ENCODE measurements around the gene NDE1.
"Not testable (repeated sequence)": the region's sequence is repeated elsewhere in the genome, so short reads cannot be mapped to it uniquely, and the experiment has no call there.

The NDE1 gene

GRCh38 chr16:15652293-15653001 lies 2.4 kb downstream of the NDE1 start:
- TF ChIP-seq ZNF274 (IDR thresholded peaks at IDR 0.05; ENCODE audit: low read depth, low read length), result no peak
- H3K4me3 ChIP-seq (ENCODE audit: low read length), result no peak overlapping the region; the same call in 1 of the 2 replicates

- TF ChIP-seq ZNF274 (IDR thresholded peaks at IDR 0.05; ENCODE audit: low read depth, low read length), result no peak
- no peak overlapping the region for H3K4me3 ChIP-seq (ENCODE audit: low read length)
These were observed 3.2 kb downstream of the NDE1 start for GRCh38 chr16:15653227-15653626.

- H3K4me3 ChIP-seq (ENCODE audit: low read length), result no peak overlapping the region
- no peak for TF ChIP-seq ZNF274 (IDR thresholded peaks at IDR 0.05; ENCODE audit: low read depth, low read length)
These were observed 4.5 kb downstream of the NDE1 start for GRCh38 chr16:15654591-15654990.

- H3K4me3 ChIP-seq (ENCODE audit: low read length), result not testable (repeated sequence)
These were observed 5.5 kb downstream of the NDE1 start for GRCh38 chr16:15655561-15655960.

GRCh38 chr16:15658149-15658548 lies 8.1 kb downstream of the NDE1 start:
- no peak overlapping the region for H3K4me3 ChIP-seq (ENCODE audit: low read length)
- TF ChIP-seq ZNF274 (IDR thresholded peaks at IDR 0.05; ENCODE audit: low read depth, low read length), result no peak

GRCh38 chr16:15658556-15658955 lies 8.5 kb downstream of the NDE1 start:
- TF ChIP-seq ZNF274 (IDR thresholded peaks at IDR 0.05; ENCODE audit: low read depth, low read length), result no peak
- H3K4me3 ChIP-seq (ENCODE audit: low read length), result no peak overlapping the region; the same call in 1 of the 2 replicates

GRCh38 chr16:15660203-15660601 lies 10.2 kb downstream of the NDE1 start:
- no peak overlapping the region for H3K4me3 ChIP-seq (ENCODE audit: low read length)
- no peak for TF ChIP-seq ZNF274 (IDR thresholded peaks at IDR 0.05; ENCODE audit: low read depth, low read length)

- H3K4me3 ChIP-seq (ENCODE audit: low read length), result no peak overlapping the region
- no peak for TF ChIP-seq ZNF274 (IDR thresholded peaks at IDR 0.05; ENCODE audit: low read depth, low read length)
These were observed 15.1 kb downstream of the NDE1 start for GRCh38 chr16:15665107-15665506.

GRCh38 chr16:15667091-15667742 lies 17.2 kb downstream of the NDE1 start:
- TF ChIP-seq ZNF274 (IDR thresholded peaks at IDR 0.05; ENCODE audit: low read depth, low read length), result no peak
- H3K4me3 ChIP-seq (ENCODE audit: low read length), result no peak overlapping the region

- TF ChIP-seq ZNF274 (IDR thresholded peaks at IDR 0.05; ENCODE audit: low read depth, low read length), result no peak
- no peak overlapping the region for H3K4me3 ChIP-seq (ENCODE audit: low read length)
These were observed 21.6 kb downstream of the NDE1 start for GRCh38 chr16:15671530-15672117.

- H3K4me3 ChIP-seq (ENCODE audit: low read length), result not testable (repeated sequence)
These were observed 22.1 kb downstream of the NDE1 start for GRCh38 chr16:15672127-15672513.

GRCh38 chr16:15672514-15673167 lies 22.6 kb downstream of the NDE1 start:
- TF ChIP-seq ZNF274 (IDR thresholded peaks at IDR 0.05; ENCODE audit: low read depth, low read length), result no peak

GRCh38 chr16:15674571-15674970 lies 24.5 kb downstream of the NDE1 start:
- no peak for TF ChIP-seq ZNF274 (IDR thresholded peaks at IDR 0.05; ENCODE audit: low read depth, low read length)
- H3K4me3 ChIP-seq (ENCODE audit: low read length), result no peak overlapping the region

More at GRCh38 chr16:15672514-15673167, 22.6 kb downstream of the NDE1 start:
- H3K4me3 ChIP-seq (ENCODE audit: low read length), result no peak overlapping the region

- TF ChIP-seq ZNF274 (IDR thresholded peaks at IDR 0.05; ENCODE audit: low read depth, low read length), result no peak
- no peak overlapping the region for H3K4me3 ChIP-seq (ENCODE audit: low read length)
These were observed 26.5 kb downstream of the NDE1 start for GRCh38 chr16:15676506-15676905.

GRCh38 chr16:15677447-15677846 lies 27.4 kb downstream of the NDE1 start:
- no peak overlapping the region for H3K4me3 ChIP-seq (ENCODE audit: low read length)
- TF ChIP-seq ZNF274 (IDR thresholded peaks at IDR 0.05; ENCODE audit: low read depth, low read length), result no peak

All from GM08714 (cell line).